GM23338 (cell line): ENCODE results near the gene TTC33. TPM values are rescaled to one million over a fixed set of nuclear protein-coding genes. Genes with fewer than 3 reads are reported as not detected.

Experiments used
- ATAC-seq: fragments of 200-7000 bp; cut with Tn5 transposase; 3 replicates; pipeline ENCODE4 v1.9.1; 2020
- DNase-seq: peaks from one replicate; pipeline ENCODE4 v3.0.0-alpha.2; 2015; ENCODE audit warnings: low spot score
- H2AFZ ChIP-seq: fragments of 200-600 bp; sonication (generic); 2 replicates; pipeline ENCODE4 v1.8.0; 2016; ENCODE audit warnings: antibody characterized with exemption, mild to moderate bottlenecking, moderate library complexity
- H3F3A ChIP-seq: fragments of 200-600 bp; sonication (generic); replicated peaks from 2 replicates; pipeline ENCODE4 v1.8.0; 2017; ENCODE audit warnings: antibody characterized with exemption, mixed run types, low read depth
- H3K27ac ChIP-seq: fragments of 200-600 bp; sonication (generic); 2 replicates; pipeline ENCODE4 v1.6.1; 2016; ENCODE audit warnings: low read depth
- H3K27me3 ChIP-seq: fragments of 200-600 bp; sonication (generic); 2 replicates; pipeline ENCODE4 v1.8.0; 2016; ENCODE audit warnings: mild to moderate bottlenecking, mixed run types, moderate library complexity; ENCODE audit not compliant: insufficient read depth
- H3K36me3 ChIP-seq: fragments of 200-600 bp; sonication (generic); 2 replicates; pipeline ENCODE4 v1.8.0; 2016; ENCODE audit warnings: mild to moderate bottlenecking; ENCODE audit not compliant: insufficient read depth
- H3K4me1 ChIP-seq: fragments of 200-600 bp; sonication (generic); 2 replicates; pipeline ENCODE4 v1.8.0; 2016; ENCODE audit warnings: mild to moderate bottlenecking, moderate library complexity; ENCODE audit not compliant: insufficient read depth
- H3K4me2 ChIP-seq: fragments of 200-600 bp; sonication (generic); 2 replicates; pipeline ENCODE4 v1.7.1; 2017; ENCODE audit warnings: mixed run types
- H3K4me3 ChIP-seq: fragments of 200-600 bp; sonication (generic); 2 replicates; pipeline ENCODE4 v1.6.1; 2016; ENCODE audit warnings: mixed run types
- H3K79me2 ChIP-seq: fragments of 200-600 bp; sonication (generic); replicated peaks from 2 replicates; pipeline ENCODE4 v1.8.0; 2017; ENCODE audit warnings: mild to moderate bottlenecking; ENCODE audit not compliant: insufficient read depth
- H3K9me2 ChIP-seq: fragments of 200-600 bp; sonication (generic); 2 replicates; pipeline ENCODE4 v1.8.0; 2017; ENCODE audit not compliant: insufficient read depth
- H4K20me1 ChIP-seq: fragments of 200-600 bp; sonication (generic); replicated peaks from 2 replicates; pipeline ENCODE4 v1.8.0; 2017; ENCODE audit warnings: mild to moderate bottlenecking; ENCODE audit not compliant: insufficient read depth
- H3K27ac Mint-ChIP-seq: 2 replicates; pipeline ENCODE4 v1.8.0; 2020; ENCODE audit warnings: inconsistent platforms, mild to moderate bottlenecking, moderate library complexity, mixed read lengths
- H3K27me3 Mint-ChIP-seq: 3 replicates; pipeline ENCODE4 v1.8.0; 2022; ENCODE audit warnings: low read depth, mild to moderate bottlenecking, moderate library complexity, mixed read lengths, inconsistent platforms; ENCODE audit not compliant: insufficient read depth, poor library complexity
- H3K36me3 Mint-ChIP-seq: 3 replicates; pipeline ENCODE4 v1.8.0; 2021; ENCODE audit warnings: low read depth, mild to moderate bottlenecking, inconsistent platforms, moderate library complexity, mixed read lengths
- H3K4me1 Mint-ChIP-seq: 3 replicates; pipeline ENCODE4 v1.8.0; 2020; ENCODE audit warnings: mild to moderate bottlenecking, inconsistent platforms, mixed read lengths
- H3K4me3 Mint-ChIP-seq: 3 replicates; pipeline ENCODE4 v1.8.0; 2021; ENCODE audit warnings: moderate library complexity, mild to moderate bottlenecking, inconsistent platforms, mixed read lengths
- H3K9me3 Mint-ChIP-seq: 3 replicates; pipeline ENCODE4 v1.8.0; 2020; ENCODE audit warnings: moderate library complexity, mild to moderate bottlenecking, inconsistent platforms, mixed read lengths
- CREB1 ChIP-seq: fragments of 250-450 bp; sonication (Bioruptor Pico); IDR thresholded peaks from 2 replicates; pipeline ENCODE4 v1.5.0; 2020; ENCODE audit warnings: low read depth, mild to moderate bottlenecking, moderate library complexity
- CTCF ChIP-seq, 2 experiments: fragments of 200-600 bp in 1 of 2; sonication (generic) in 1 of 2; conservative IDR thresholded peaks; 2 replicates each; pipeline versions ENCODE4 v1.5.1 to v1.6.1; 2016 to 2017; ENCODE audit warnings: antibody characterized with exemption in 2 of 2, low read depth in 2 of 2, mild to moderate bottlenecking in 2 of 2, moderate library complexity in 1 of 2
- ETS1 ChIP-seq: IDR thresholded peaks from 2 replicates; pipeline ENCODE4 v1.6.1; 2016; ENCODE audit warnings: antibody characterized with exemption
- EZH2 ChIP-seq: fragments of 200-600 bp; sonication (generic); IDR thresholded peaks from one replicate; pipeline ENCODE4 v1.8.0; 2017; ENCODE audit warnings: antibody characterized with exemption, mild to moderate bottlenecking, low read depth; ENCODE audit not compliant: unreplicated experiment
- EZH2phosphoT487 ChIP-seq: fragments of 200-600 bp; sonication (generic); IDR thresholded peaks from one replicate; pipeline ENCODE4 v1.8.1; 2018; ENCODE audit warnings: antibody characterized with exemption; ENCODE audit not compliant: unreplicated experiment
- JUNB ChIP-seq: IDR thresholded peaks from one replicate; pipeline ENCODE4 v1.6.1; 2016; ENCODE audit warnings: antibody characterized with exemption; ENCODE audit not compliant: unreplicated experiment
- NANOG ChIP-seq: IDR thresholded peaks from 2 replicates; pipeline ENCODE4 v1.6.1; 2016; ENCODE audit warnings: antibody characterized with exemption, borderline replicate concordance
- POLR2AphosphoS5 ChIP-seq: IDR thresholded peaks from 2 replicates; pipeline ENCODE4 v1.6.1; 2016; ENCODE audit warnings: antibody characterized with exemption, low read depth
- REST ChIP-seq: IDR thresholded peaks from one replicate; pipeline ENCODE4 v1.6.1; 2018; ENCODE audit warnings: antibody characterized with exemption; ENCODE audit not compliant: unreplicated experiment
- STAT1 ChIP-seq: IDR thresholded peaks from one replicate; pipeline ENCODE4 v1.6.1; 2016; ENCODE audit warnings: antibody characterized with exemption; ENCODE audit not compliant: unreplicated experiment
- ZNF114 ChIP-seq: fragments of 250-450 bp; sonication (Bioruptor Pico); IDR thresholded peaks from 2 replicates; pipeline ENCODE4 v1.5.0; 2020; ENCODE audit warnings: mild to moderate bottlenecking, moderate library complexity
- ZNF331 ChIP-seq: fragments of 250-450 bp; sonication (Bioruptor Pico); IDR thresholded peaks from 2 replicates; pipeline ENCODE4 v1.5.0; 2020; ENCODE audit warnings: low read depth, mild to moderate bottlenecking, moderate library complexity
- ZNF462 ChIP-seq: fragments of 250-450 bp; sonication (Bioruptor Pico); IDR thresholded peaks from 2 replicates; pipeline ENCODE4 v1.5.0; 2020; ENCODE audit warnings: mild to moderate bottlenecking, moderate library complexity
- polyA plus RNA-seq: library from polyadenylated mRNA; unstranded; fragments of >200 nt; fragmentation: Nextera tagmentation; extraction: Ambion mirVana; gene quantifications from 2 replicates; pipeline ENCODE4 v1.2.1, GENCODE V29; 2016
- total RNA-seq: library from RNA; depleted of rRNA; stranded (reverse); fragments of >200 nt; shearing (Covaris generic); gene quantifications from 2 replicates; pipeline ENCODE4 v1.2.3, GENCODE V29; 2014

TTC33 gene
- total and polyA plus RNA-seq, 2 experiments from 2014 or later, result 4.1 to 11.5 TPM

- Histone ChIP-seq H3K27ac (no peak overlapping the region), H2AFZ (no peak overlapping the region), H3K9me2 (no peaks in the 10 kb centered on the region), H4K20me1 (no peaks in the 10 kb centered on the region), H3K4me2 (no peak overlapping the region), H3F3A (no peaks in the 10 kb centered on the region), H3K27me3 (no peaks in the 10 kb centered on the region), H3K79me2 (no peaks in the 10 kb centered on the region), H3K4me1 (0 out of 2 replicates have a peak, but pooled peaks cover 5% of the 10 kb centered on the region), H3K4me3 (no peak overlapping the region), H3K36me3 (no peaks in the 10 kb centered on the region)
- Mint-ChIP-seq H3K27me3 (peaks cover 4% of the 10 kb centered on the region), H3K4me3 (no peak overlapping the region), H3K27ac (no peak overlapping the region), H3K9me3 (no peaks in the 10 kb centered on the region), H3K36me3 (no peaks in the 10 kb centered on the region), H3K4me1 (peaks cover 12% of the 10 kb centered on the region)
- DNase-seq (no peak), ATAC-seq (no peak)
- no peak for TF ChIP-seq JUNB
- TF ChIP-seq EZH2, result no peak
- TF ChIP-seq ZNF462 (CRISPR knock-in tag), result no peak
- no peak for TF ChIP-seq STAT1
- no peak for TF ChIP-seq ZNF114 (CRISPR knock-in tag)
- no peak for TF ChIP-seq POLR2AphosphoS5
- no peak for TF ChIP-seq CTCF (conservative IDR thresholded peaks at IDR 0.05; ENCODE audit: low read depth in 2 of 2)
- TF ChIP-seq NANOG, result no peak
- no peak for TF ChIP-seq ETS1
- TF ChIP-seq REST, result no peak
- no peak for TF ChIP-seq ZNF331 (CRISPR knock-in tag)
- TF ChIP-seq EZH2phosphoT487, result no peak
- no peak for TF ChIP-seq CREB1 (CRISPR knock-in tag)
Observed at GRCh38 chr5:40672425-40672824, 83.3 kb downstream of the TTC33 start.
